Vagina (tissue), 2 donors: ENCODE results near the gene CHST5. TPM values are rescaled to one million over a fixed set of nuclear protein-coding genes. Genes with fewer than 3 reads are reported as not detected.
"Not testable (repeated sequence)": the region's sequence is repeated elsewhere in the genome, so short reads cannot be mapped to it uniquely, and the experiment has no call there.

Experiments
- DNase-seq, 2 donors: peaks; one replicate each; pipeline ENCODE4 v3.0.0-alpha.2; 2017; ENCODE audit errors: extremely low spot score in 2 of 2
- H3K27ac ChIP-seq: fragments of 200-600 bp; sonication (generic); one replicate; pipeline ENCODE4 v1.5.1; 2019
- H3K27me3 ChIP-seq: fragments of 200-600 bp; sonication (generic); one replicate; pipeline ENCODE4 v1.5.1; 2019
- H3K36me3 ChIP-seq, 2 donors: fragments of 200-600 bp; sonication (generic); one replicate each; pipeline ENCODE4 v1.5.1; 2017 to 2019
- H3K4me1 ChIP-seq: fragments of 200-600 bp; sonication (generic); one replicate; pipeline ENCODE4 v1.5.1; 2019
- H3K4me3 ChIP-seq, 2 donors: fragments of 200-600 bp; sonication (generic); 1 replicate in 1 of 2; 2 replicates in 1 of 2; pipeline ENCODE4 v1.5.1; 2016 to 2019
- H3K9me3 ChIP-seq: fragments of 200-600 bp; sonication (generic); one replicate; pipeline ENCODE4 v1.5.1; 2019
- CTCF ChIP-seq, 3 experiments: fragments of 450-650 bp in 2 of 3; fragments of 200-600 bp in 1 of 3; sonication (generic) in 1 of 3; IDR thresholded peaks; one replicate each; pipeline ENCODE4 v1.5.1; 2017 to 2019; ENCODE audit warnings: antibody characterized with exemption in 3 of 3, mild to moderate bottlenecking in 2 of 3, moderate library complexity in 2 of 3
- POLR2A ChIP-seq, 2 donors: fragments of 450-650 bp; IDR thresholded peaks; one replicate each; pipeline ENCODE4 v1.6.1; 2017; ENCODE audit warnings: antibody characterized with exemption in 2 of 2, mild to moderate bottlenecking in 2 of 2, moderate library complexity in 2 of 2
- POLR2AphosphoS5 ChIP-seq, 2 donors: sonication (generic); formaldehyde crosslinking; IDR thresholded peaks; one replicate each; pipeline ENCODE4 v1.9.0; 2017; ENCODE audit warnings: antibody characterized with exemption in 2 of 2, mild to moderate bottlenecking in 2 of 2, low read depth in 1 of 2; ENCODE audit not compliant: insufficient read depth in 1 of 2
- intact Hi-C: fragments of 100-400 bp; cut with DNase I; formaldehyde crosslinking; loops from one replicate; pipeline ENCODE4 v1.15.1; 2023
- total RNA-seq: library from RNA; depleted of rRNA; stranded (reverse); fragments of >200 nt; gene quantifications from one replicate; pipeline ENCODE4 v1.2.3, GENCODE V29; 2016

The CHST5 gene
- total RNA-seq, 1 donor from 2014 or later = not detected

DNA sequence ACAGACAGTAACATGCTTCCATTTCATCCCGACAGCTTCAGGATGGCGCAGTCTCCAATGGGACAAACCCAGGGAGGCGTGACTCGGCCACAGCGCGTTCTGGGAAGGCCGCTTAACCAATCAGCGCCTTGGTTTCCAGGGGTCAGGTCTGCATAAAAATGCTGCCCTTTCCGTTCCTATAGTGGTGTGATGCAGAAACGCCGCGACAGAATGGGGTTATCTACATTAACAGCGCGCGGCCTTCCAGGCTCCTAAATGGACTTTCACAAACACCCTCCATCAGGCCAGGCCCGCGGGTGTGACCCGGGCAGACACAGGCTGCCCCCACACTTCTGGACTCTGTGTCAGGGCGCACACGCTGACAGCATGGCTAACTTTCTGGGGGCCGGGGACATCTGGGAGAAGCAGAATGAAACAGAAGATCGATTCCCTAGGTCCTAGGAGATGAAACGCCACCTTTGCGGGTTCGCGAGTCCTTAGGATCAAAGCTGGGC is 19.4 kb upstream of the CHST5 start:
- peak overlapping the region; percentile 80 for H3K27ac ChIP-seq
- no peaks in the 10 kb centered on the region for H3K27me3 ChIP-seq
- H3K4me3 ChIP-seq = peak overlapping the region; percentile 61 to 80
- no peaks in the 10 kb centered on the region for H3K36me3 ChIP-seq
- DNase-seq = peak in 1 of 2 donors; percentile 91
- peaks cover 9% of the 10 kb centered on the region for H3K4me1 ChIP-seq
- H3K9me3 ChIP-seq = no peaks in the 10 kb centered on the region
- intact Hi-C loops = no loop called here
- no peak for TF ChIP-seq POLR2AphosphoS5 (IDR thresholded peaks at IDR 0.05; ENCODE audit: insufficient read depth in 1 of 2, low read depth in 1 of 2)

- H3K4me3 ChIP-seq = no peak overlapping the region
- H3K36me3 ChIP-seq = no peaks in the 10 kb centered on the region
- no peaks in the 10 kb centered on the region for H3K27me3 ChIP-seq
- intact Hi-C loops = no loop called here
- TF ChIP-seq CTCF (IDR thresholded peaks at IDR 0.05) (no peak), POLR2AphosphoS5 (IDR thresholded peaks at IDR 0.05; ENCODE audit: insufficient read depth in 1 of 2, low read depth in 1 of 2) (no peak), POLR2A (IDR thresholded peaks at IDR 0.05) (no peak)
- DNase-seq = no peak
- no peaks in the 10 kb centered on the region for H3K9me3 ChIP-seq
- H3K27ac ChIP-seq = no peak overlapping the region
- peaks cover 9% of the 10 kb centered on the region for H3K4me1 ChIP-seq
Measured at GRCh38 chr16:75552951-75553350, 17.0 kb upstream of the CHST5 start.

GRCh38 chr16:75550211-75550662 is 14.3 kb upstream of the CHST5 start:
- no peak overlapping the region for H3K4me3 ChIP-seq
- TF ChIP-seq CTCF (IDR thresholded peaks at IDR 0.05) (peak in 1 of 3 experiments; percentile 17), POLR2A (IDR thresholded peaks at IDR 0.05) (no peak), POLR2AphosphoS5 (IDR thresholded peaks at IDR 0.05; ENCODE audit: insufficient read depth in 1 of 2, low read depth in 1 of 2) (peak in 1 of 2 donors; percentile 75)
- H3K4me1 ChIP-seq = no peaks in the 10 kb centered on the region
- no peaks in the 10 kb centered on the region for H3K36me3 ChIP-seq
- intact Hi-C loops = no loop called here
- no peaks in the 10 kb centered on the region for H3K9me3 ChIP-seq
- H3K27ac ChIP-seq = no peak overlapping the region
- no peaks in the 10 kb centered on the region for H3K27me3 ChIP-seq
- DNase-seq = no peak

- H3K9me3 ChIP-seq, intact Hi-C loops, H3K27me3 ChIP-seq, DNase-seq, H3K4me1 ChIP-seq, H3K36me3 ChIP-seq, H3K27ac ChIP-seq, H3K4me3 ChIP-seq: not testable (repeated sequence)
Measured at GRCh38 chr16:75548456-75548855, 12.5 kb upstream of the CHST5 start.

DNA sequence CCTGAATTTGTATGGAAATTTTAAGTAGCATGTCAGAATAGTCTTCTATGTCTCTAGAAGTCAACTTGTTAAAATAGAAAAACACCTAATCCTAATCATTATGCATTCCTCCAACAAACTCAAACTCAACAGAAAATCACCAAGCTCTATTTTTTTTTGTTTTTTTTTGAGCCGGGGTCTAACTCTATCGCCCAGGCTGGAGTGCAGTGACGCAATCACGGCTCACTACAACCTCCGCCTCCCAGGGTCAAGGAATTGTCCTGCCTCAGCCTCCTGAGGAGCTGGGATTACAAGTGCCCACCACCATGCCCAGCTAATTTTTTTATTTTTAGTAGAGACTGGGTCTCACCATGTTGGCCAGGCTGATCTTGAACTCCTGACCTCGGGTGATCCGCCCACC is 10.4 kb upstream of the CHST5 start:
- Histone ChIP-seq H3K27ac (no peak overlapping the region), H3K36me3 (peaks cover 0 to 10% of the 10 kb centered on the region in 2 donors), H3K27me3 (no peaks in the 10 kb centered on the region), H3K4me3 (no peak overlapping the region), H3K9me3 (no peaks in the 10 kb centered on the region), H3K4me1 (no peaks in the 10 kb centered on the region)
- no peak for DNase-seq
- intact Hi-C loops = no loop called here
- TF ChIP-seq CTCF (IDR thresholded peaks at IDR 0.05) (no peak), POLR2AphosphoS5 (IDR thresholded peaks at IDR 0.05; ENCODE audit: insufficient read depth in 1 of 2, low read depth in 1 of 2) (no peak), POLR2A (IDR thresholded peaks at IDR 0.05) (no peak)

DNA sequence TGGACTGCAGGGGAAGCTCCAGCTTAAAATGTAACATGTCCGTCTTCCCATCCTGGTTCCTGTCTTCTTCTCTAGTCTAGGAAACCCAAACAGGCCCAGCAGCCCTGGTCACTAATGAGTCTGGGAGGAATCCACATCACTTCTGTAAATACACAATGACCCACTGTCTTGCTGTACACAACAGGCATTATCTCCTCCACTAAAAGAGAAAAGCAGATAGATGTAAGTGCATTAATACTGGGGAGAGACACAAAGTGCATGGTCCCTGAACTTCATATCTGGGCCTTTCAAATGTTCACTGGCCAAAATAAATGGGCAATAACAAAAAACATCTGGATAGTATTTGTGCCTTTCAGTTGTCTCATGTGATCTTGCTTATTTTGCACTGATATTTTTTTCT is 10.0 kb upstream of the CHST5 start:
- H3K4me3 ChIP-seq, DNase-seq, H3K27me3 ChIP-seq, intact Hi-C loops, H3K9me3 ChIP-seq, H3K27ac ChIP-seq, H3K36me3 ChIP-seq, H3K4me1 ChIP-seq: not testable (repeated sequence)

GRCh38 chr16:75542462-75542861 is 6.6 kb upstream of the CHST5 start:
- H3K27me3 ChIP-seq, H3K27ac ChIP-seq, H3K4me3 ChIP-seq, intact Hi-C loops, H3K4me1 ChIP-seq, DNase-seq, H3K36me3 ChIP-seq, H3K9me3 ChIP-seq: not testable (repeated sequence)
